GM19043 (cell line): ENCODE results near the gene BICRA.
"Not testable (repeated sequence)": the region's sequence is repeated elsewhere in the genome, so short reads cannot be mapped to it uniquely, and the experiment has no call there.

Experiments used
- ATAC-seq: cut with Tn5 transposase; IDR thresholded peaks from one replicate; pipeline ENCODE4 v1.9.1; 2021; ENCODE audit warnings: low read depth; ENCODE audit not compliant: unreplicated experiment

The BICRA gene

DNA sequence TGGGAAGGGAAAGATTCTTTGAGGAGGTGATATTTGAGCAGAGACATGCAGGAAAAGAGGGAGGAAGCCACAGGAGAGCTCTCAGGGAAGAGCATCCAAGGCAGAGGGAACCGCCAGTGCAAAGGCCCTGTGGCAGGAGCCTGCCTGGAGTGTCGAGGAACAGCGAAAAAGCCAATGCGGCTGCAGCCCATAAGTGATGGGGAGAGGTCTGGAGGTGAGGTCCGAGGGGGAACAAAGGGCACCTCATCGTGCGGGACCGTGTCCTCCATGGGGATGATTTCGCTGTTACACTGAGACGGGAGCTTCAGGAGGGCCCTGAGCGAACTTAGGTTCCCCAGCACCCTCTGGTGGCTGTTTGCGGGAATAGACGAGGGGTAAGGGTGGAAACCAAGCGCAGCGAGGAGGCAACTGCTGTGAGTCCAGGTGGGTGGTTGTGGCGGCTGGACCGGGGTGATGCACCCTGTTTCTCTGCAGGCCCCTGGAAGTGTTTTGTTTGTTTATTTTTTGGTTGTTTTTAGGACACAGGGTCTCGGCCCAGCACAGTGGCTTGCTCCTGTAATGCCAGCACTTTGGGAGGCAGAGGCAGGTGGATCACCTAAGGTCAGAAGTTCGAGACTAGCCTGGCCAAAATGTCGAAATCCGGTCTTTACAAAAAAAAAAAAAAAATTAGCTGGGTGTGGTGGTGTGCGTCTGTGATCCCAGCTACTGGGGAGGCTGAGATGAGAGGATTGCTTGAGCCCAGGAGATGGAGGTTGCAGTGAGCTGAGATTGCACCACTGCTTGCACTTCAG, 98.4 kb downstream of the BICRA start:
- ATAC-seq, result no peak

DNA sequence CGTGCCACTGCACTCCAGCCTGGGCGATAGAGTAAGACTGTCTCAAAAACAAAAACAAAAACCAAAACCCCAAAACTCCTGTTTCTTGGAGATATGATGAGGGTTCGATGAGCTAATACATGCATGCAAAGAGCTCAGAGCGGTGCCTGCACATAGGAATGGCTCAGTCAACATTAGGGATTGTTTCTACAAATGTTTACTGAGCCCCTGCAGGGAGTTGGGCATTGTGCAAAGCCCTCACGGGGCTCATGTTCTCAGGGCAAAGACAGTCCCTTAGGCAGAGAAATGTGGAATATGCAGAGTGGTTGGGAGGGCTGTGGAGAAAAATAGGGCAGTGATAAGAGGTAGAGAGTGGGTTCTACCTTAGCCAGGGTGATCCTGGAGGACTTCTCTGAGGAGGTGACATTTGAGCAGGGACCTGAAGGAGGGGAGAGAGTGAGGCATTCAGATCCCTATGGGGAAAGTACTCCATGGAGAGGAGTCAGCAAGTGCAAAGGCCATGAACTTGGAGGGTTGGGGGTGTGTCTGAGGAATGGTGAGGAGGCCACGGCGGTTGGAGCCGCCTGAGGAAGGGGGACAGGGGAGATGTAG, 102.8 kb downstream of the BICRA start:
- ATAC-seq, result no peak

DNA sequence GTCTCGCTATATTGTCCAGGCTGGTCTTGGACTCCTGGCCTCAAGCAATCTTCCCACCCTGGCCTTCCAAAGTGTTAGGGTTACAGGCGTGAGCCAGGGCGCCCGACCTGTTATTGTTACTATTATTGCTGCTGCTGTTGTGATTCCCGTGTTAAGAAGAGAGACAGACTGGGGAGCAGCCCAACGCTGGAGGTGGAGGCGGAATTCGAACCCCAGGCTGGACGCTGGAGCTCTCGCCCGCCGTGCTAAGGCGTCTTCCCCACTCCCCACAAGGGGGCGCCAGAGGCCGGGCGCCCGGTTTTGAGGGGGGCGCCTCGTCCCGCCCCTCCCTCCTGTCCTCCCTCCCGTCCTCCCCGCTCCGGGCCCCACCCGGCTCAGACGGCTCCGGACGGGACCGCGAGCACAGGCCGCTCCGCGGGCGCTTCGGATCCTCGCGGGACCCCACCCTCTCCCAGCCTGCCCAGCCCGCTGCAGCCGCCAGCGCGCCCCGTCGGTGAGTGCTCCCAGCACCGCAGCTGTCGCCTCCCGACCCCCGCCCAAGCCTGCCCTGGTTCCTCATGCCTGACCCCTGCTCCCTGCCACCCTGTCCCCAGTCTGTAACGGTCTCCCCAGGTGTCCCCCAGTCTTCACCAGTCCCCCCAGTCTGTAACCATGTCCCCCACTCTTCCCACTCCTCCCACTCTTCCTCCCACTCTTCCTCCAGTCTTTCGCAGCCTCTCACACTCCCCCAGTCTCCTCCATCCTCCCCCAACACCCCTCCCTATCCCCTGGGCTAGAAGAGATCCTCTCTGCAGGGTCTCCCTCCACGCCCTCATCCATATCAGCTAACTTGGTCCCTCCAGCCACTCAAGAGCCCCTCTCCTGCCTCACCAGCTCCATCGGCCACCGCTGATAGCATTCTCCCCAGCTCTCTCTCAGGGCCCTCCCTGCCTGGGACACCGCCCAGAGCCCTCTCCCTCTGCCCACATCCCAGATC, 104.4 kb downstream of the BICRA start, which contains the start of gene EHD2:
Gene EHD2, plus strand, starts transcription at position 377 of the 976 bp plus-strand sequence. CDS start 3,191 bp downstream, outside the sequence.
- ATAC-seq, result no peak

DNA sequence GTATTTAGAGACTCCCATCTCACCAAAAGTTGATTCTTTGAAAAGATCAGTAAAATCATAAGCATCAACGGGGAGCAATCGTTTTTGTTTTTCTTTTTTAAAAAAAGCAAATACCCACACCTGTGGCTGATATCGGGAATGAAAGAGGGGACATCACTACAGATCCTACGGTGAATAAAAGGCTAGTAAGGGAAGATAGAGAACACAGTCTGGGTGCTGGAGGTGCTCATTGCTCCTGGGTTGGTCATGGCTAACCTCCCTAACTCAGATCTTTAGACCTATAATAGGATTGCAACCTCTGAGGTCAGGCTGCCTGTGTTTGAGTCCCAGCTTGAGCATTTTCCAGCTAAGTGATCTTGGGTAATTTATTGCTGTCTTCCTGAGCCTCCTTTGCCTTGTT, 105.4 kb downstream of the BICRA start:
- ATAC-seq, result no peak

DNA sequence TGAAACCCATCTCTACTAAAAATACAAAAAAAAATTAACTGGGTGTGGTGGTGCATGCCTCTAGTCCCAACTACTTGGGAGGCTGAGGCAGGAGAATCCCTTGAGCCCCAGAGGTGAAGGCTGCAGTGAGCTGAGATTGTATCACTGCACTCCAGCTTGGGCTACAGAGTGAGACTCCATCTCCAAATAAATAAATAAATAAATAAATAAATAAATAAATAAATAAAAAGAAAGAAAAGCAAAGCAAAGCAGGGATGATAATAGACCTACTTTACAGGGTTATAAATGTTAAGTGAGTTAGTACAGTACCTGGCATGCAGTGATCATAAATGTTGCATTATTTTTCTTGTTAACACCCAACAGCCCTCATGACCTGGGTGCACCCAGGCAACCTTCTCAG, 105.9 kb downstream of the BICRA start:
- not testable (repeated sequence) for ATAC-seq

DNA sequence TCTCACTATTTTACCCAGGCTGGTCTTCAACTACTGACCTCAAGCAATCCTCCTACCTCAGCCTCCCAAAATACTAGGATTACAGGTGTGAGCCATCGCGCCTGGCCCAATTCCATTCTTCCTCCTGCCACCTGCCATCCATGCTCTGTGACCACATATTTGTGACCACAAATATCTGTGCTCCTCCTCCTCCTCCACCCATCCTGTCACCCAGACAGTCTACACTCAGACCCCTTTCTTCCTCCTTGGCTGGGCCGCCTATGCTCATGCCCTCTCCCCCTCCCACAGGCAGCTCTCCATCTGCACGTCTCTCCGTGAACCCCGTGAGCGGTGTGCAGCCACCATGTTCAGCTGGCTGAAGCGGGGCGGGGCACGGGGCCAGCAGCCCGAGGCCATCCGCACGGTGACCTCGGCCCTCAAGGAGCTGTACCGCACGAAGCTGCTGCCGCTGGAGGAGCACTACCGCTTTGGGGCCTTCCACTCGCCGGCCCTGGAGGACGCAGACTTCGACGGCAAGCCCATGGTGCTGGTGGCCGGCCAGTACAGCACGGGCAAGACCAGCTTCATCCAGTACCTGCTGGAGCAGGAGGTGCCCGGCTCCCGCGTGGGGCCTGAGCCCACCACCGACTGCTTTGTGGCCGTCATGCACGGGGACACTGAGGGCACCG, 107.5 kb downstream of the BICRA start:
- no peak for ATAC-seq

DNA sequence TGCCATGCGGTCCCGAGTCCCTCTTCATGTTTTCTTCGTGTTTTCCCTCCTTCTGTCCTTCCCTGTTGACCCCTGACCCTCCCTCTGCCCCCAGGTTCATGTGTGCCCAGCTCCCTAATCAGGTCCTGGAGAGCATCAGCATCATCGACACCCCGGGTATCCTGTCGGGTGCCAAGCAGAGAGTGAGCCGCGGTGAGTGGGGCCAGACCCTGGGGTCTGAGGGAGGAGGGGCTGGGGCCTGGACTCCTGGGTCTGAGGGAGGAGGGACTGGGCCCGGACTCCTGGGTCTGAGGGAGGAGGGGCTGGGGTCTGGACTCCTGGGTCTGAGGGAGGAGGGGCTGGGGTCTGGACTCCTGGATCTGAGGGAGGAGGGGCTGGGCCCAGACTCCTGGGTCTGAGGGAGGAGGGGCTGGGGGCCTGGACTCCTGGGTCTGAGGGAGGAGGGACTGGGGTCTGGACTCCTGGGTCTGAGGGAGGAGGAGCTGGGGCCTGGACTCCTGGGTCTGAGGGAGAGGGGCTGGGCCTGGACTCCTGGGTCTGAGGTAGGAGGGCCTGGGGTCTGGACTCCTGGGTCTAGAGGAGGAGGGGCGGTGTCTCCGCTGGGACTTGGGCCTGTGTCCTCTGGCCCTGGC, 109.6 kb downstream of the BICRA start:
- not testable (repeated sequence) for ATAC-seq

DNA sequence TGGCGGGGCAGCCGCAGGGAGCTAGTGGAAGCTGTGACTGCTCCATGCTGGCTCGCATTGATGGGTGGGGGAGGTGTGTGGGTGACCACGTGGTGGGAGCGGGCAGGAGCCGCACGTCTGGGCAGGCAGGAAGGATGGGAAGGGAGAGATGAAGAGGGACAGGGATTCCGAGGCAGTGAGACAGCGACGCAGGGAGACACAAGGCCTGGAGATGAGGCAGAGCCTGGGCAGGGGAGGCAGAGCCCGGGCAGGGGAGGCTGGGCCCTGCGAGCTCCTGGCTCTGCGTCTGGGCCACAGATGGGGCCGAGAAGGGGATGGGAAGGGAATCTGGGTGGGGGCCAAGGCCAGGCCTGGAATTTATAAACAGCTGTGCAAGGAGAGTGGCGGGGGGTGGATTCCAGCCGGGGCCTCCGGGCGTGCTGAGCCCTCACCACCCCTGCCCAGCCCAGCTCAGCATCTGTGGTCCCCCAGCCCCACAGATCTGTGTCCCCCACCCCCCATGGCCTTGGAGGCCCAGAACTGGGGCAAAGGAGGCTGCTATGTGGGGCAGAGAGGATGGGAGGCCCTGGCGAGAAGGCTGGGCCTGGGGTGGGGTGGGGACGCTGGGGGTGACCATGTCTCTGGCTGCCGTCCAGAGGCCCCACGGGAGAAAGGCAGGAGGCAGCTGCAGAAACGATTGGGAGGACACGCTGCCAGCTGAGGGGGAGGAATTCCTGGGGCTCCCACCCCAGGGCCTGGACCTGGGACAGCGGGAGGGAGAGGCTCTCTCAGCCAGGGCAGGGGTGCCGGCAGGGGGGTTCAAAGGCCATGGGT, 110.3 kb downstream of the BICRA start:
- ATAC-seq, result no peak

DNA sequence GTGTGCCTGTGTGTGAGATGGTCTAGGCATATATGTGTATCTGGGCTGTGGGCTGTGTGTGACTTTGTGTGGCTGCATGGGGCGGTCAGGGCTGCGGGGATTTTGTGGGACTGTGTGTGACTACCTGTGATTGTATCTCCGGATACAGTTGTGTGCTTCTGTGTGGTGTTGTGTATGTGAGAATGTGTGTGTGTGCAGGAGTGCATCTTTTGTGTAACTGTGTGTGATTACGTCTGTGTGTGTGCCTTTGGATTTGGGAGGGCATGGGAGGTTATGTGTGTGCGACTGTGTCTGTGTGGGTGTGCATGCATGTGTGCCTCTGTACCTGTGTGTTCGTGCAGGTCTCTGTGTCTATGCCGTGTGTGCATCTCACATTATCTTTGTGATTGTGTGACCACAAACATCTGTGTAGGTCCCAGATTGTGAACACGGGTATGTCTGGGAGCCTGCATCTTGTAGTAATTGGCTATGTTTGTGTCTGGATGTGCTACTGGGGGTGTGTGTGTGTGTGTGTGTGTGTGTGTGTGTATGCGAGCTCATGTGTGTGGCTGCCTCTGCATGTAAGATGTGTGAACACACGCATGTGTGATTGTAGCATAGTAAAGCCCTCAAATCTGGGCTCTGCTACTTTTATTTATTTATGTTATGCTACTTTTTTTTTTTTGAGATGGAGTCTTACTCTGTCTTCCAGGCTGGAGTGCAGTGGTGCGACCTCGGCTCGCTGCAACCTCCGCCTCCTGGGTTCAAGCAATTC, 111.9 kb downstream of the BICRA start:
- no peak for ATAC-seq

DNA sequence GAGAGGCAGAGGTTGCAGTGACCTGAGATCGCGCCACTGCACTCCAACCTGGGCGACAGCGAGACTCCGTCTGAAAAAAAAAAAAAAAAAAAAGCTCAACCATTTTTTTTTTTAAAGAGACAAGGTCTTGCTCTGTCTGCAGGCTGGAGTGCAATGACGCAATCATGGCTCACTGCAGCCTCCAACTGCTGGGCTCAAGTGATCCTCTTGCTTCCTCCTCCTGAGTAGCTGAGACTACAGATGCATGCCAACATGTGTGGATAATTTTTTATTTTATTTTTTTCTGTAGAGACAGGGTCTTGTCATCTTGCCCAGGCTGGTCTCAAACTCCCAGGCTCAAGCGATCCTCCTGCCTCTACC, 114.6 kb downstream of the BICRA start:
- ATAC-seq, result no peak

DNA sequence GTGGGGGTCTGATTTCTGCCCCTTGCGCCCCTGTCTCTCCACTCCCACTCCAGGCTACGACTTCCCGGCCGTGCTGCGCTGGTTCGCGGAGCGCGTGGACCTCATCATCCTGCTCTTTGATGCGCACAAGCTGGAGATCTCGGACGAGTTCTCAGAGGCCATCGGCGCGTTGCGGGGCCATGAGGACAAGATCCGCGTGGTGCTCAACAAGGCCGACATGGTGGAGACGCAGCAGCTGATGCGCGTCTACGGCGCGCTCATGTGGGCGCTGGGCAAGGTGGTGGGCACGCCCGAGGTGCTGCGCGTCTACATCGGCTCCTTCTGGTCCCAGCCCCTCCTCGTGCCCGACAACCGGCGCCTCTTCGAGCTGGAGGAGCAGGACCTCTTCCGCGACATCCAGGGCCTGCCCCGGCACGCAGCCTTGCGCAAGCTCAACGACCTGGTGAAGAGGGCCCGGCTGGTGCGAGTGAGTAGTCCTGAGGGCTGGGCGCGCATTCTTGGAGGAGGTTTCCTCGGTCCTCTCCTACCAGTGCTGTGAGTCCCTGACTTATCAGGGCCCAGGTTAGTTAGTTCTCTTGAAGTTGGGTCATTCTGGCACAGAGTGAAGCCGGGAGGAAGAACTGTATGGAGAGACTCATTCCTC, 116.9 kb downstream of the BICRA start:
- ATAC-seq, result no peak

DNA sequence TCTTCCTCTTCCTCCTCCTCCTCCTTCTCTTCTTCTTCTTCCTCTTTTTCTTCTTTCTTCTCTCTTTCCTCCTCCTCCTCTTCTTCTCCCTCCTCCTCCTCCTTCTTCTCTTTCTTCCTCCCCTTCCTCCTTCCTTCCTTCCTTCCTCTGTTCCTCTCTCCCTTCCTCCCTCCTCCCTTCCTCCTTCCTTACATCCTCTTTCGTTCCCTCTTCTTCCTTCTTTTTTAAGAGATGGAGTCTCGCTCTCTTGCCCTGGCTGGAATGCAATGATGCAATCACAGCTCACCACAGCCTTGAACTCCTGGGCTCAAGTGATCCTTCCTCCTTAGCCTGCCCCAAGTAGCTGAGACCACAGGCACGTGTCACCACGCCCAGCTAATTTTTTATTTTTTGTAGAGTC, 117.5 kb downstream of the BICRA start:
- no peak for ATAC-seq

DNA sequence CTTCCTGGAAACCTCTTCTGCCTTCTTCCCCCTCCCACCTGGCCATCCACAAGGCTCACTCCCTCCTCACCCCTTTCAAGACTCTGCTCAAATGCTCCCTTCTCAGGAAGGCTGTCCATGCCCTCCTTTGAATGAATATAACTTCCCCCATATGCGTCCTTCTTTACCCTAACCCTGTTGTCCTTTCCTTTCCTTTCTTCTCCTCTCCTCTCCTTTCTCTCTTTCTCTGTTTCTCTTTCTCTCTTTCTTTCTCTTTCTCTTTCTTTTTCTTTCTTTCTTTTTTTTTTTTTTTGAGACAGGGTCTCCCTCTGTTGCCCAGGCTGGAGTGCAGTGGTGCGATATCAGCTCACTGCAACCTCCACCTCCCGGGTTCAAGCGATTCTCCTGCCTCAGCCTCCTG, 119.4 kb downstream of the BICRA start:
- not testable (repeated sequence) for ATAC-seq

DNA sequence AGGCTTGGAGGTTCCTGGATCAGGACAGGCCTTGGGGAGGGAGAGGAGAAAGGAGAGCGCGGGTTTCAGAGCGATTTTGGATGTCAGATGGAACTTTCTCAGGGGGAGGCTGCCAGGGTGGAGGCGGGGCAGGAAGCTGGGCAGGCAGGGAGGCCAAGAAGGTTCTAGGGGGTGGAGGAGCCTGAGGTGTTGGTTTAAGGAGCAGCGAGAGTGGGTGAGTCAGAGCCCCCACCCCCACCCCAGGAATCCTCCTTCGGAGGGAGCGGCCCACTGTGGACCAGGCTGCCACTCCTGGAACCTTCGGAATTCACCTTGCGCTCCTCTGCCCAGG, 120.5 kb downstream of the BICRA start:
- ATAC-seq, result no peak

DNA sequence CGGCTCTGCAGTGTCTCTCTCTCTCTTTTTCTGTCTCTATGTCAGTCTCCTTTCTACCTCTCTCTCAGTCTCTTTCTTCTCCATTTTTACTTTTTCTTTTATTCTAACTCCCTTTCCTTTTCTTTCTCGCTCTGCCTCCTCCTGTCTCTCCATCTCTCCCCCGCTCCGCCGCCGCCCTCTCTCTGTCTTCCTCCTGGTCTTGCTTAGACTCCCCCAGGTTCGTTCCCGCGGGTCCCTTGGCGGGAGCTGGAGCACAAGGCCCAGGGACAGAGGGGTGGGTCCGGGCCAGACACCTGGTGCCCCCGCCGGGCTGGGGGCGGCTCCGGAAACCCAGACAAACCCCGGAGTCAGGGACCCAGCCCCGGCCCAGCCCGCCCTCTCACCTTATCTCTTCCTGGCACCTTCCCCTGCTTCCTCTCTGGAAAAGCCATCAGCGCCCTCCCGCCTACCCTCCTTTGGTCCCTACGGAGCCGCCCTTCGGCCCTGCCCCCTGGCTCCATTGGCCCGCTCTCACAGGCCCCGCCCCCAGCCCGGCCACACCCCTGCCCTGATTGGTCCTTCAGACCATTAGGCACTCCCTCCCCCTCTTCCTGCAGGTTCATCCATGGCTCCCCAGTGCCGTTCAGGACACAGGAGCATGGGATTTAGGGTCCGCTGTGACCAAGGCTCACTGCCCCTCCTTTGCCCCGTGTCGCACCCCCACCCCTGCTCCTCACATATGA, 121.0 kb downstream of the BICRA start:
- no peak for ATAC-seq

DNA sequence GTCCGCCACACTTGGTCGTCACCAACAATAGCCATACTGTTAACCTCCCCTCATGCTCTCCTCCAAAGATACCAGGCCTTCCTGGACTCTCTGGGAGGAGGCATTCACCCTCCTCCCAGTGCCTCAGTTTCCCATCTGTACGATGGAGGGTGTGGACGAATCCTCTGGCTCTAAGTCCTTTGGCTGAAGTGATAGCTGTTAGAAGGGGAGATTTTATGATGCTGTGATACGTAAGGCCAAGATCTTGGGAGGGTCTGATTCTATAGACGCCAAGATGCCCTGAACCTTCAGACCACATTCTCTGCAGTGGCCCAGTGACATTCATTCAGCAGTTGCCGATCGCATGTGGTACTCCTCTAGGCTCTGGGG, 121.6 kb downstream of the BICRA start:
- ATAC-seq, result no peak

DNA sequence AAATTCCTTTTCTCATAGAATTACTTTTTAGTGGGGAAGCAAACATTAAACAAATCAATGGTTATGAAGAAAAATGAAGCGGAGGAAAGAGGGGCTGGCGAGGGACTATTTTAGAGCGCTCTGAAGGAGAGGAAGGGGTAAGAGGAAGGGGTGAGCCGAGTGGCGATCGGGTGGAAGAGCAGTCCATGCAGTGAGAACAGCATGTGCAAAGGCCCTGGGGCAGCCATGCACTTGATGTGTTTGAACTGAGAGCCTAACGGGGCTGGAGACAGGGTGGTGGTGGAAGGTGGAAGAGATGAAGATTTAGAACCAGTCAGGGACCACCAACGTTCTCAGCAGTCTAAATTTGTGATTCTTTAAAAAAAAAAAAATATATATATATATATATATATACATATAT, 122.0 kb downstream of the BICRA start:
- no peak for ATAC-seq

DNA sequence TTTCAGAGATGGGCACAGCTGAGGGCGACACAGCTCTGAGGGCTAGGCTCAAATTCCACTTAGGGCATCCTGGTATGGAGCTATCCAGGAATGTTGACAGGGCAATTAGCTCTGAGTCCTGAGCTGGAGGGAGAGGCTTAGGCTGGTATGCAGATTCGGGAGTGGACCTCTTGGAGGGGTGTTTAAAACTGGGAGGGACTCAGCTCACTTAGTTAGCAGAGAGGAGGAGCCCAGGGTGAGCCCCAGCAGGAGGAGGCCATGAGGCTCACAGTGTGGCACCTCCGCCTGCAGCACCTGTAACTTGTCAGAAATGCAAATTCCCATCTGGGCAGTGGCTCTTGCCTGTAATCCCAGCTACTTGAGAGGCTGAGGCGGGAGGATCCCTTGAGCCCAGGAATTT, 126.2 kb downstream of the BICRA start:
- ATAC-seq, result no peak
